ENCODE measurements around the gene GFRA1. TPM values are rescaled to one million over a fixed set of nuclear protein-coding genes. Genes with fewer than 3 reads are reported as not detected.

Gene GFRA1
- total and polyA plus RNA-seq, 2 donors (not counting 1 experiment from before 2014, with no cell fraction given), result not detected

DNA sequence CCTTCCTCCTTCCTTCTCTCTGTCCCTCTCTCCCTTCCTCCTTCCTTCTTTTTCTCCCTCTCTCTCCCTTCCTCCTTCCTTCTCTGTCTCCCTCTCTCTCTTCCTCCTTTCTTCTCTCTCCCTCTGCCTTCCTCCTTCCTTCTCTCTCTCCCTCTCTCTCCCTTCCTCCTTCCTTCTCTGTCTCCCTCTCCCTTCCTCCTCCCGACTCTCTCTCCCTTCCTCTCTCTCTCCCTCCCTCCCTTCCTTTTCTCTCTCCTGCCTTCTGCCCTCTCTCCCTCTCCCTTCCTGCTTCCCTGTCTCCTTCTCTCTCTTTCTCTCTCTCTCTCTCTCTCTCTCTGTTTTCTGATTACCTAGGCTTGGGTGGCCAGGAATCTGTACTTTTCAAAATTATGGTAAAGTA lies 16.6 kb upstream of the GFRA1 start:
- no peak overlapping the region for H3K9ac ChIP-seq (ENCODE audit: low read length)
- no peaks in the 10 kb centered on the region for H3K36me3 ChIP-seq (replicated peaks in 1 of 2; ENCODE audit: control extremely low read depth in 1 of 2, control insufficient read depth in 1 of 2, extremely low read depth in 1 of 2, insufficient read depth in 2 of 2, low read length in 1 of 2)
- no peaks in the 10 kb centered on the region for H3K4me1 Mint-ChIP-seq
- H3K79me2 ChIP-seq (ENCODE audit: control insufficient read depth, insufficient read depth, low read length), result no peaks in the 10 kb centered on the region
- no peaks in the 10 kb centered on the region for H4K20me1 ChIP-seq (ENCODE audit: control insufficient read depth, insufficient read depth, low read length, poor library complexity, severe bottlenecking)
- no peak overlapping the region for H3K27ac Mint-ChIP-seq
- no peaks in the 10 kb centered on the region for H3K9me3 ChIP-seq (ENCODE audit: control extremely low read depth in 1 of 3, control insufficient read depth in 2 of 3, insufficient read depth in 1 of 3, low read length in 2 of 3)
- H3K4me3 ChIP-seq (ENCODE audit: control extremely low read depth in 1 of 5, extremely low read depth in 1 of 5, insufficient read depth in 1 of 5, low read depth in 2 of 5, low read length in 4 of 5), result no peak overlapping the region
- no peak overlapping the region for H3K4me3 Mint-ChIP-seq
- no peaks in the 10 kb centered on the region for H3K4me1 ChIP-seq (ENCODE audit: control insufficient read depth in 2 of 2, insufficient read depth in 2 of 2, low read length in 2 of 2)
- H3K4me2 ChIP-seq (replicated peaks; ENCODE audit: low read depth, low read length, poor library complexity, severe bottlenecking), result no peak overlapping the region
- peaks cover 0 to 1% (median 0%) of the 10 kb centered on the region in 4 experiments for H3K27me3 ChIP-seq (replicated peaks in 1 of 4; ENCODE audit: control extremely low read depth in 1 of 4, control insufficient read depth in 3 of 4, insufficient read depth in 4 of 4, low read length in 3 of 4)
- H3K9me3 Mint-ChIP-seq (ENCODE audit: insufficient read depth), result no peaks in the 10 kb centered on the region
- intact Hi-C loops (cut with micrococcal nuclease), result no loop called here
- CTCF ChIA-PET, result no interaction called here
- DNase-seq (no peak), ATAC-seq (ENCODE audit: low read depth) (no peak)
- TF ChIP-seq EZH2 (IDR thresholded peaks at IDR 0.05; ENCODE audit: borderline replicate concordance, insufficient read depth, low read depth, low read length, poor library complexity, severe bottlenecking), result no peak
- TF ChIP-seq, protein P1, sequence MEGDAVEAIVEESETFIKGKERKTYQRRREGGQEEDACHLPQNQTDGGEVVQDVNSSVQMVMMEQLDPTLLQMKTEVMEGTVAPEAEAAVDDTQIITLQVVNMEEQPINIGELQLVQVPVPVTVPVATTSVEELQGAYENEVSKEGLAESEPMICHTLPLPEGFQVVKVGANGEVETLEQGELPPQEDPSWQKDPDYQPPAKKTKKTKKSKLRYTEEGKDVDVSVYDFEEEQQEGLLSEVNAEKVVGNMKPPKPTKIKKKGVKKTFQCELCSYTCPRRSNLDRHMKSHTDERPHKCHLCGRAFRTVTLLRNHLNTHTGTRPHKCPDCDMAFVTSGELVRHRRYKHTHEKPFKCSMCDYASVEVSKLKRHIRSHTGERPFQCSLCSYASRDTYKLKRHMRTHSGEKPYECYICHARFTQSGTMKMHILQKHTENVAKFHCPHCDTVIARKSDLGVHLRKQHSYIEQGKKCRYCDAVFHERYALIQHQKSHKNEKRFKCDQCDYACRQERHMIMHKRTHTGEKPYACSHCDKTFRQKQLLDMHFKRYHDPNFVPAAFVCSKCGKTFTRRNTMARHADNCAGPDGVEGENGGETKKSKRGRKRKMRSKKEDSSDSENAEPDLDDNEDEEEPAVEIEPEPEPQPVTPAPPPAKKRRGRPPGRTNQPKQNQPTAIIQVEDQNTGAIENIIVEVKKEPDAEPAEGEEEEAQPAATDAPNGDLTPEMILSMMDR (IDR thresholded peaks at IDR 0.05), result no peak
- 20% methylated on average over 1 of the region's 1 CpG for WGBS (ENCODE audit: insufficient coverage)
- peaks cover 2% of the 10 kb centered on the region for H3K27me3 Mint-ChIP-seq
- POLR2A ChIA-PET, result no interaction called here
- H2AFZ ChIP-seq (ENCODE audit: insufficient read depth, low read depth, low read length, poor library complexity, severe bottlenecking), result no peak overlapping the region
- H3K27ac ChIP-seq (ENCODE audit: low read length in 2 of 2), result no peak overlapping the region

DNA sequence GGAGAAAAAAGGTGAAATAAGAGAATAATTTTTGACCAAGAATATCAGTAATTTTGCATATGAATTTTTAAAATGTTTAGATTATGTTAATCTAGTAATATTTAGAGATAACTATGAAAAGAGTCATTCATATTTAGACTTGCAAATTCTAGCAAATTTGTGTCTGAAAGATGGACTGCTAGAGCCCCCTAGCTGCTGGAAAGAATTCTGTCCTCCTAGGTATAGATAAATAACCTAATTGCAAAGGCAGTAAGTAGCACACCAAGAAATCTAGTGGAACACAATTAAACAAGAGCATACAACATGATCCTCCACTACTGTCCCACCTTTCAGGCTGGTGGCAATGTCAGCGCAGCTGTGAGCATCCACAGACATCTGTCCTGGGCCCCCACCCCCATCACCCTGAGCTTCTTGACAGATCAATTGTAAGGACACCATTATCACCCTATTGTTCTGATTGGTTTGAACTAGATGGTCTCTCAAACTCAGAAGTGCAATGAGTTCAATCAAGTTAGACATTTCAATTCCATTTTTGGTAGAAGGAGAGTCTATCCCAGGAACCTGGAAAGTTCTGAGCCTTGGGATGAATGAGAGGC lies 15.0 kb upstream of the GFRA1 start:
- Histone ChIP-seq H3K9me3 (ENCODE audit: control extremely low read depth in 1 of 3, control insufficient read depth in 2 of 3, insufficient read depth in 1 of 3, low read length in 2 of 3) (no peaks in the 10 kb centered on the region), H3K27ac (ENCODE audit: low read length in 2 of 2) (no peak overlapping the region), H3K79me2 (ENCODE audit: control insufficient read depth, insufficient read depth, low read length) (no peaks in the 10 kb centered on the region), H2AFZ (ENCODE audit: insufficient read depth, low read depth, low read length, poor library complexity, severe bottlenecking) (no peak overlapping the region), H4K20me1 (ENCODE audit: control insufficient read depth, insufficient read depth, low read length, poor library complexity, severe bottlenecking) (no peaks in the 10 kb centered on the region), H3K4me3 (ENCODE audit: control extremely low read depth in 1 of 5, extremely low read depth in 1 of 5, insufficient read depth in 1 of 5, low read depth in 2 of 5, low read length in 4 of 5) (no peak overlapping the region), H3K9ac (ENCODE audit: low read length) (no peak overlapping the region), H3K36me3 (replicated peaks in 1 of 2; ENCODE audit: control extremely low read depth in 1 of 2, control insufficient read depth in 1 of 2, extremely low read depth in 1 of 2, insufficient read depth in 2 of 2, low read length in 1 of 2) (no peaks in the 10 kb centered on the region), H3K4me1 (ENCODE audit: control insufficient read depth in 2 of 2, insufficient read depth in 2 of 2, low read length in 2 of 2) (no peaks in the 10 kb centered on the region), H3K27me3 (replicated peaks in 1 of 4; ENCODE audit: control extremely low read depth in 1 of 4, control insufficient read depth in 3 of 4, insufficient read depth in 4 of 4, low read length in 3 of 4) (no peaks in the 10 kb centered on the region), H3K4me2 (replicated peaks; ENCODE audit: low read depth, low read length, poor library complexity, severe bottlenecking) (no peak overlapping the region)
- DNase-seq (no peak), ATAC-seq (ENCODE audit: low read depth) (no peak)
- Mint-ChIP-seq H3K27me3 (peaks cover 2% of the 10 kb centered on the region), H3K9me3 (ENCODE audit: insufficient read depth) (no peaks in the 10 kb centered on the region), H3K4me3 (no peak overlapping the region), H3K27ac (no peak overlapping the region), H3K4me1 (no peaks in the 10 kb centered on the region)
- CTCF ChIA-PET, result interaction anchor here (0.9 kb wide), 1 partner anchor 8 kb away, joined by 3 read pairs; no protein-coding TSS in a partner anchor
- WGBS (ENCODE audit: insufficient coverage), result 22% methylated on average over 1 of the region's 1 CpG
- intact Hi-C loops (cut with micrococcal nuclease), result no loop called here
- TF ChIP-seq, protein P1 (IDR thresholded peaks at IDR 0.05), result no peak
- no peak for TF ChIP-seq EZH2 (IDR thresholded peaks at IDR 0.05; ENCODE audit: borderline replicate concordance, insufficient read depth, low read depth, low read length, poor library complexity, severe bottlenecking)
- POLR2A ChIA-PET, result no interaction called here

Data from B cell (primary cell).